ENCODE measurements around the gene SH2D1B. TPM values are rescaled to one million over a fixed set of nuclear protein-coding genes. Genes with fewer than 3 reads are reported as not detected.

SH2D1B gene
- total and polyA plus RNA-seq, 2 experiments from 2014 or later, result not detected

- TF ChIP-seq, protein P1, sequence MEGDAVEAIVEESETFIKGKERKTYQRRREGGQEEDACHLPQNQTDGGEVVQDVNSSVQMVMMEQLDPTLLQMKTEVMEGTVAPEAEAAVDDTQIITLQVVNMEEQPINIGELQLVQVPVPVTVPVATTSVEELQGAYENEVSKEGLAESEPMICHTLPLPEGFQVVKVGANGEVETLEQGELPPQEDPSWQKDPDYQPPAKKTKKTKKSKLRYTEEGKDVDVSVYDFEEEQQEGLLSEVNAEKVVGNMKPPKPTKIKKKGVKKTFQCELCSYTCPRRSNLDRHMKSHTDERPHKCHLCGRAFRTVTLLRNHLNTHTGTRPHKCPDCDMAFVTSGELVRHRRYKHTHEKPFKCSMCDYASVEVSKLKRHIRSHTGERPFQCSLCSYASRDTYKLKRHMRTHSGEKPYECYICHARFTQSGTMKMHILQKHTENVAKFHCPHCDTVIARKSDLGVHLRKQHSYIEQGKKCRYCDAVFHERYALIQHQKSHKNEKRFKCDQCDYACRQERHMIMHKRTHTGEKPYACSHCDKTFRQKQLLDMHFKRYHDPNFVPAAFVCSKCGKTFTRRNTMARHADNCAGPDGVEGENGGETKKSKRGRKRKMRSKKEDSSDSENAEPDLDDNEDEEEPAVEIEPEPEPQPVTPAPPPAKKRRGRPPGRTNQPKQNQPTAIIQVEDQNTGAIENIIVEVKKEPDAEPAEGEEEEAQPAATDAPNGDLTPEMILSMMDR (conservative IDR thresholded peaks at IDR 0.05; ENCODE audit: low read depth in 2 of 2), result no peak
- TF ChIP-seq NANOG (IDR thresholded peaks at IDR 0.05; ENCODE audit: borderline replicate concordance) (no peak), EZH2 (IDR thresholded peaks at IDR 0.05; ENCODE audit: low read depth, unreplicated experiment) (no peak), ZNF331 (CRISPR knock-in tag; IDR thresholded peaks at IDR 0.05; ENCODE audit: low read depth) (no peak), POLR2AphosphoS5 (IDR thresholded peaks at IDR 0.05; ENCODE audit: low read depth) (no peak), ZNF114 (CRISPR knock-in tag; IDR thresholded peaks at IDR 0.05) (no peak)
- TF ChIP-seq, protein P2, sequence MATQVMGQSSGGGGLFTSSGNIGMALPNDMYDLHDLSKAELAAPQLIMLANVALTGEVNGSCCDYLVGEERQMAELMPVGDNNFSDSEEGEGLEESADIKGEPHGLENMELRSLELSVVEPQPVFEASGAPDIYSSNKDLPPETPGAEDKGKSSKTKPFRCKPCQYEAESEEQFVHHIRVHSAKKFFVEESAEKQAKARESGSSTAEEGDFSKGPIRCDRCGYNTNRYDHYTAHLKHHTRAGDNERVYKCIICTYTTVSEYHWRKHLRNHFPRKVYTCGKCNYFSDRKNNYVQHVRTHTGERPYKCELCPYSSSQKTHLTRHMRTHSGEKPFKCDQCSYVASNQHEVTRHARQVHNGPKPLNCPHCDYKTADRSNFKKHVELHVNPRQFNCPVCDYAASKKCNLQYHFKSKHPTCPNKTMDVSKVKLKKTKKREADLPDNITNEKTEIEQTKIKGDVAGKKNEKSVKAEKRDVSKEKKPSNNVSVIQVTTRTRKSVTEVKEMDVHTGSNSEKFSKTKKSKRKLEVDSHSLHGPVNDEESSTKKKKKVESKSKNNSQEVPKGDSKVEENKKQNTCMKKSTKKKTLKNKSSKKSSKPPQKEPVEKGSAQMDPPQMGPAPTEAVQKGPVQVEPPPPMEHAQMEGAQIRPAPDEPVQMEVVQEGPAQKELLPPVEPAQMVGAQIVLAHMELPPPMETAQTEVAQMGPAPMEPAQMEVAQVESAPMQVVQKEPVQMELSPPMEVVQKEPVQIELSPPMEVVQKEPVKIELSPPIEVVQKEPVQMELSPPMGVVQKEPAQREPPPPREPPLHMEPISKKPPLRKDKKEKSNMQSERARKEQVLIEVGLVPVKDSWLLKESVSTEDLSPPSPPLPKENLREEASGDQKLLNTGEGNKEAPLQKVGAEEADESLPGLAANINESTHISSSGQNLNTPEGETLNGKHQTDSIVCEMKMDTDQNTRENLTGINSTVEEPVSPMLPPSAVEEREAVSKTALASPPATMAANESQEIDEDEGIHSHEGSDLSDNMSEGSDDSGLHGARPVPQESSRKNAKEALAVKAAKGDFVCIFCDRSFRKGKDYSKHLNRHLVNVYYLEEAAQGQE (IDR thresholded peaks at IDR 0.05; ENCODE audit: unreplicated experiment), result no peak
Observed at GRCh38 chr1:162381941-162382750, 29.8 kb downstream of the SH2D1B start (continued).

DNA sequence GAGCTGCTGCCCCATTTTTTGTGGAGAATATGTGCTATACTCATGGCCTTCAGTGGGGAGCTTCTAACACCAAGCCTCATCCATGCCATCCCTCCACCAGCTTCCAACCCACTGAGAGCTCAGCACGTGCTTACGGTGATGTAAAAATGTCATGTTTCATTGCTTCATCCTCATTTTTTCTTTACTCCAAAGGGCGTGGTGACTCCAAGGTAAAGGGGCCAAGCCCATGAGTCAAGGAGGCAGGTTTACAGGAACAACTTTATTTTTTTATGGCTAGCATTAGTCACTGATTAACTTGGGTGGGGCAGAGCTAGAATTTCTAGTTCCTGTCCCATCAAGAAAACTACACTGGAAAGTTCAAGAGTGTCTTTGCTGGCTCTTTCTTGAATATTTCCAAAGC lies 30.6 kb downstream of the SH2D1B start, which contains the start of gene C1orf226:
Gene C1orf226 (plus strand): TSS at position 346 of the 400 bp plus-strand sequence. CDS start 174 bp downstream, outside the sequence.
- H3K4me2 ChIP-seq, result no peak within 1 kb of the TSS
- Mint-ChIP-seq H3K4me1 (peaks cover 6% of the 10 kb centered on the region), H3K9me3 (no peaks in the 10 kb centered on the region), H3K4me3 (no peak within 1 kb of the TSS), H3K27me3 (ENCODE audit: insufficient read depth, low read depth, poor library complexity) (peaks cover 20% of the 10 kb centered on the region), H3K36me3 (ENCODE audit: low read depth) (peaks cover 26% of the 10 kb centered on the region), H3K27ac (no peak within 1 kb of the TSS; the same call in 1 of the 2 replicates)
- no peaks in the 10 kb centered on the region for H3F3A ChIP-seq (replicated peaks; ENCODE audit: low read depth)
- ATAC-seq (no peak), DNase-seq (ENCODE audit: low spot score) (no peak)
- TF ChIP-seq ETS1 (IDR thresholded peaks at IDR 0.05) (no peak), EZH2phosphoT487 (IDR thresholded peaks at IDR 0.05; ENCODE audit: unreplicated experiment) (no peak), JUNB (IDR thresholded peaks at IDR 0.05; ENCODE audit: unreplicated experiment) (no peak), STAT1 (IDR thresholded peaks at IDR 0.05; ENCODE audit: unreplicated experiment) (no peak), POLR2AphosphoS5 (IDR thresholded peaks at IDR 0.05; ENCODE audit: low read depth) (no peak), ZNF331 (CRISPR knock-in tag; IDR thresholded peaks at IDR 0.05; ENCODE audit: low read depth) (no peak), NANOG (IDR thresholded peaks at IDR 0.05; ENCODE audit: borderline replicate concordance) (no peak), CREB1 (CRISPR knock-in tag; IDR thresholded peaks at IDR 0.05; ENCODE audit: low read depth) (no peak), ZNF114 (CRISPR knock-in tag; IDR thresholded peaks at IDR 0.05) (no peak)
- TF ChIP-seq, protein P2 (IDR thresholded peaks at IDR 0.05; ENCODE audit: unreplicated experiment), result no peak
- H3K4me1 ChIP-seq (ENCODE audit: insufficient read depth), result no peaks in the 10 kb centered on the region
- H2AFZ ChIP-seq, result no peak within 1 kb of the TSS
- H3K9me2 ChIP-seq (ENCODE audit: insufficient read depth), result no peaks in the 10 kb centered on the region
- H3K79me2 ChIP-seq (replicated peaks; ENCODE audit: insufficient read depth), result no peaks in the 10 kb centered on the region
- no peak within 1 kb of the TSS for H3K27ac ChIP-seq (ENCODE audit: low read depth)
- no peaks in the 10 kb centered on the region for H3K27me3 ChIP-seq (ENCODE audit: insufficient read depth)
- H3K36me3 ChIP-seq (ENCODE audit: insufficient read depth), result no peaks in the 10 kb centered on the region
- H3K4me3 ChIP-seq, result no peak within 1 kb of the TSS
- H4K20me1 ChIP-seq (replicated peaks; ENCODE audit: insufficient read depth), result no peaks in the 10 kb centered on the region
